Epidermal melanocyte (primary cell): ENCODE measurements around the gene PDE6D.

Source experiments
- DNase-seq: peaks from one replicate; pipeline ENCODE4 v3.0.0; 2011; ENCODE audit warnings: low spot score; ENCODE audit not compliant: insufficient read length

The PDE6D gene

GRCh38 chr2:231707927-231708772 lies 72.9 kb downstream of the PDE6D start, which contains the start of gene PTMA:
TSS of gene PTMA (plus strand) at chr2:231708525. CDS start at chr2:231708707, 182 bp downstream.
- DNase-seq = peak; percentile 85

GRCh38 chr2:231707625-231707926 lies 73.5 kb downstream of the PDE6D start:
- DNase-seq = no peak

GRCh38 chr2:231706731-231707624 lies 74.1 kb downstream of the PDE6D start:
- peak; percentile 98 for DNase-seq

GRCh38 chr2:231704017-231704416 lies 77.1 kb downstream of the PDE6D start:
- DNase-seq = no peak

DNA sequence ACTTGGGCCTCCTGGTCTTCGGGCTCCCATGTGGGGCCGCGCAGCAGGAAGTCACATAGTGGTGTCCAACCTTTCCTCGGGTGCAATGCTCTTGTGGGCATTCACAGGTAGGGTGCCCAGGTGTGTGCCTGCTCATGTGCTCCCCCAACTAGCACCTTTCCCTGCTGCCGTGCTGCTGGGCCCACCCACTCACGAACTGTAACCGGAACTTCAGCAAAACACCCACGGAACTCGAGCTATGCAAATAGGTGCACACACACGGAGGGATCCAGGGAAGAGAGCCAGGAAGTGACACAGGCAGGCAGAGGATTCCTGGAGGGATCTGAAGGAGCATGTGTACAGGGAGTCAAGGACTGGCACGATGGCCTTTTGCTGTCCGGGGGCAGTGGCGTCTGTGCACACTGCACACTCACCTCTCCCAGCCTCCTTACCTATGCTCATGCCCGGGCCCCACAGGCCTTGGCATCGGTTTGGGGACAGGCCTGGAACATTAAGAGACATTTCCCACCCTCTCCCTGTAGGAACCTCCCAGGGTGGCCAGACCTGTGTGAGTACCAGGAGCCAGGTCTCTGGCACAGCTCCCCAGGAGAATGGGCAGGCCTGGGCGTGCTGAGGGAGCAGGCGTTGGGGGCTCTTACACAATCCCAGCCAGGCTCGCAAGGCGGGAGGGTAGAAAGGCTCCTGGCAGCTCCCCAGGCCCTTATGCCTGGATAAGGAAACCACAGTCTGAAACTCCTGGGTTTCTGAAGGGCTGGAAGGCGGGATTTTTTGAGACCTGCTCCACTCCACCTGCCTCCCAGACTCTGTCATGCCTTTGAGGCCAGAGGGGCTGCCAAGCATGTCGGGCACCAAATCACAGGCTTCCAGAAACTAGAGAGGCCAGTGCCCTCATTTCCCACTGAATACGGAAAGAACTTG lies 79.4 kb downstream of the PDE6D start:
- DNase-seq = no peak

GRCh38 chr2:231699006-231699405 lies 82.1 kb downstream of the PDE6D start:
- no peak for DNase-seq

DNA sequence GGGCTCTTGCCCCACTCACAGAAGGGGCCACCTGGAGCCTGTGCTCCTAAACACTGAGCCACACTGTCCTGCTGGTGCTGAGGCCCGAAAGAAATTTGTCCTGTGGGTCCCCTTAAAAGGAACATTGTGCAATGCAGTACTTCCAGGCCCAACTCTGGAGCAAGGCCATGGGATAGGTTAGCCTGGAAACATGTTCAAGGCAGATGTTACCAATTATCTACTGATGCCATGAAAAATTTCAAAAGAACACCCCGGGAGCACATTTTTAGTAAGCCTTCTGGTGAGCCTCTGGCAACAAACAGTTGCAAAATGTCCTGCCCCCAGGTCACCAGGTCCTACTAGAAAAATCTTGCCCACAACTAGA lies 85.1 kb downstream of the PDE6D start:
- peak; percentile 45 for DNase-seq

DNA sequence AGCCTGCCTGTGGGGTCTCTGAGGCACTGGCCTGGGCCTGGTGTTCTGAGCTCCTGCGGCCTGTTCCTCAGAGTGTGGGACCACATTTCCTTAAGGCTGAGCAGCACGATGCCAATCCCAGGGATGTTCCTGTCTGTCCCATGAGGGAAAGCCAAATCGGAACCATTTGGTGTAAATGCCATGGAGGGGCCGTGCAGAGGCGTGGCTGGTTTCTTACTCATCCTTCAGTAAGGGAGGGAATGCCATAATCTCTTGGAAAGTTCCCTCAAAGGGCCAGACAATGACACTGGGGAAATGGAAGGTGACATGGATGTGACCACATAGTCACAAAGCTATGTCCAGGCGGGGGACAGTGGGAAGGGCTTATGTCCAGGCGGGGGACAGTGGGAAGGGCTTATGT lies 87.1 kb downstream of the PDE6D start:
- DNase-seq = no peak

GRCh38 chr2:231692847-231693246 lies 88.2 kb downstream of the PDE6D start:
- no peak for DNase-seq

DNA sequence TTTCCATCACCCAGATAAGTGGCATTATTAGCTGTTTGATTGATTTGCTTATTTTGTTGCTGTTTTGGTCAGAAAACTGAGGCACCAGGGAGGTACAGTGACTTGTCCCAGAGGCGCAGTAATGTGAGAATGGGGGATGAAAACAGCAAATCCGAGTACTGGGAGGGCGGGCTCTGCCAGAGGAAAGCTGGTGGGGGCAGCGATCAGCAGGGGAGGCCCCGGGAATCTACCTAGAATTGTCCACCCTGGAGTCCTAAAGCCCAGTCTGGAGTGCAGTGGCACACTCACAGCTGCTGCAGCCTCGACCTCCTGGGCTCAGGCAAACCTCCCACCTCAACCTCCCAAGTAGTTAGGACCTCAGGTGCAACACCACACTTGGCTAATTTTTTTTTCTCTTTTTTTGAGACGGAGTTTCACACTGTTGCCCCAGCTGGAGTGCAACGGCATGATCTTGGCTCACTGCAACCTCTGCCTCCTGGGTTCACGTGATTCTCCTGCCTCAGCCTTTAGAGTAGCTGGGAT lies 89.8 kb downstream of the PDE6D start:
- DNase-seq = no peak

DNA sequence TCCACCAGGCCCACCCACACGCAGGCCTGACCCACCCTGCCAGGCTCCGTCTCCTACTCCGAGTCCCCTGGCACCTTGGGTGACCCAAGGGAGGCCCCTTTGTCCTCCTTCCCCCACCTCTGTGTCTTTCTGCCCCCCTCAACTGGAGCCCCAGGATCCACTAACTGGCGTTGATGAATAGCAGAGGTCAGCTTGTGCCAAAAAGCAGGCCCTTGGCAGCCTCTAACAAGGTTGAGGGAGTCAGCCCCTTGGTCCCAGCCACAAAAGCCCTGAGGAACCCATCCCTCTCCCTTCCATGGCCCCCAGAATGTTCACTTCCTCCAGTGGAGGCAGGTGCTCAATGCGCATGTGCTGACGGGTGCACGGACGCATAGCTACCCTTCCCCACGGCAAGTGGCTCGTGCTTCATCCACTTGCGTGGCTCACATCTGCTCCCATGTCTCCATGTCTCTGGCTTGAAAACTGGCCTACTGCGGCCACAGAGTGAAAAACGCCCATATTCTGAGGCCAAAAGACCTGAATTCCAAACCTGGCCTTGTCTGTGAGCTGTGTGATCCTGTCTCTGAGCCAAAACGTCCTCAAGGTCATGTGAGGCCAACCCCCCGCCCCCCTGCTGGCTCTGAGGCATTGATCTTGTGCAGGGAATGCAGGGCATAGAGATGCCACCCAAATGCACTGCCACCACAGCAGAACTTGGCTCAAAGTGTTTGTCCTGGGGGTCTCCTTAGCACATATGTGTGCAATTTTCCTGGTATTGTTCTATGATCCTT lies 91.8 kb downstream of the PDE6D start:
- DNase-seq = no peak

GRCh38 chr2:231688719-231689118 lies 92.4 kb downstream of the PDE6D start:
- DNase-seq = no peak

DNA sequence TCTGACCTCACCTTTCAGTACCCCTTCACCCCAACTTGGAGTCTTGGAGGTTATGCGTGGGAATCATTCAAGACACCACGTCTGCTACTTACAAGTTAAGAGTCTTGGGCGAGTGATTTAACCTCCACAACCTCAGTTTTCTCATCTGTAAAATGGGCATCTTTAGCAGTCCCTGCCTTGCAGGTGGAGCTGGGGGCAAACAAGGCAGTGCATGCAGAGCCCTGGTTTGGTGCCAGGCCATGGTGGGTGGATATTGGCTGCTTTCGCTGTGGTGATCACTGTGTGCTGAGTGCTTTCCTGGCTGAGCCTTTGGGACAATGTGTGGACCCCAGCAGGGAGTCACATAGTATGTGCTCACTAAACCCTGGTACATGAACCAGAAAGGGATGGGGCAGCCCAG lies 93.1 kb downstream of the PDE6D start:
- no peak for DNase-seq

- DNase-seq = peak; percentile 40
These were observed 93.8 kb downstream of the PDE6D start for GRCh38 chr2:231687133-231687852.

DNA sequence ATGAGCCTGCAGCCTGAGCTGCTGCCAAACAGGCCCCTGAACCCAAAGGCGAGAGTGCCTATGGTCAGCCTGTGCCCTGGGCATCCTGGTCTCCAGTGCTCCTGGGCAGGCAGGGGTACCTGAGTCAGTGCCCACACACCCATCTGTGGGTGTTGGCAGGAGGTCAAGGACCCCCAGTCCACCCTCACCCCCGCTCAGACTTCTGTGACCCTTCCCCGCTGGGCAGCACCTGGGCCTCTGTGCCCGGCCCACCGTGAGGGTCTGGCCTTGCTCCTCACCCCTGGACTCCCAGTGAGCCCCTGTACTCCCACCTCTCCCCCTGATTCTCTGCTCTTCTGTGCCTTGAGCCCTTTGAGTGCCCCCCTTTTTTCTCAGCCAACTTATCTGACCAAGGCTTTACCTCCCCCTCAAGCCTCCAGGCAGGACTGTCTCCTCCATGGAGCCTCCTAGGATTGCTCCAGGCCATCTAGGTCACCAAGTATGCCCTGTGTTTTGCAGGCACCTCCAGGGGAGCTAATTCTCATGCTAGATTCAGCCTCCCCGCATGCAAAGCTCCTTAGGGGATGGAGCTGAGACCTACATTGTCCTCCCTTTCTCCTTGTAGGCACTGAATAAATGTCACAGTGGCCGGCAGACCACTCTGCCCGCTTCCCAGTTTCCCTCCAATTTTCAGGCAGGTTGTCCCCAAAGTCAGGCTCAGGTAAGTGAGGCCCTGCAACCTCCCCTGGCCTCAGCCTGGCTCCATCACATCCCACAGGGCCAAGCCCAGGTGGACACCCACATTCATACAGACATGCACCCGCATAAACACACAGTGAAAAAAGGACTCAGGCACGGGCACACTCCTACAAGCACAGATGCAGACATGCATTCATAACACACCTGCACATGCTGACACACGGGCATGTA lies 94.6 kb downstream of the PDE6D start:
- DNase-seq = no peak

GRCh38 chr2:231685349-231686191 lies 95.5 kb downstream of the PDE6D start:
- no peak for DNase-seq

- peak; percentile 80 for DNase-seq
These were observed 96.5 kb downstream of the PDE6D start for GRCh38 chr2:231684314-231685223.
